Cerebellar cortex (tissue), 1 donor: ENCODE data around the gene MLLT3.
A peak's percentile ranks its signal among the peaks of the same experiment; 100 is the strongest.

Source experiments
- DNase-seq: peaks from one replicate; pipeline ENCODE4 v3.0.0-alpha.2; 2015; ENCODE audit warnings: low spot score

Gene MLLT3

GRCh38 chr9:20476912-20477521, 145.3 kb downstream of the MLLT3 start:
- DNase-seq = no peak

GRCh38 chr9:20474496-20474895, 147.8 kb downstream of the MLLT3 start:
- no peak for DNase-seq

- no peak for DNase-seq
Measured at GRCh38 chr9:20473515-20474013, 148.7 kb downstream of the MLLT3 start.

GRCh38 chr9:20472342-20473045, 149.8 kb downstream of the MLLT3 start:
- DNase-seq = no peak

- DNase-seq = no peak
Measured at GRCh38 chr9:20466328-20467008, 155.8 kb downstream of the MLLT3 start.

- no peak for DNase-seq
Measured at GRCh38 chr9:20464242-20464641, 158.1 kb downstream of the MLLT3 start.

- DNase-seq = no peak
Measured at GRCh38 chr9:20463823-20464222, 158.5 kb downstream of the MLLT3 start.

GRCh38 chr9:20462410-20462809, 159.9 kb downstream of the MLLT3 start:
- no peak for DNase-seq

GRCh38 chr9:20447291-20447690, 175.0 kb downstream of the MLLT3 start:
- DNase-seq = no peak

GRCh38 chr9:20446248-20446647, 176.1 kb downstream of the MLLT3 start:
- no peak for DNase-seq

- peak; percentile 94 for DNase-seq
Measured at GRCh38 chr9:20442461-20443319, 179.6 kb downstream of the MLLT3 start.

- DNase-seq = no peak
Measured at GRCh38 chr9:20441711-20442423, 180.4 kb downstream of the MLLT3 start.

- no peak for DNase-seq
Measured at GRCh38 chr9:20441166-20441565, 181.1 kb downstream of the MLLT3 start.

GRCh38 chr9:20437476-20437875, 184.8 kb downstream of the MLLT3 start:
- no peak for DNase-seq

- no peak for DNase-seq
Measured at GRCh38 chr9:20436476-20437195, 185.7 kb downstream of the MLLT3 start.

GRCh38 chr9:20428976-20429375, 193.3 kb downstream of the MLLT3 start:
- no peak for DNase-seq

GRCh38 chr9:20427359-20427758, 194.9 kb downstream of the MLLT3 start:
- DNase-seq = no peak

- DNase-seq = no peak
Measured at GRCh38 chr9:20426019-20426418, 196.3 kb downstream of the MLLT3 start.

GRCh38 chr9:20419533-20419932, 202.8 kb downstream of the MLLT3 start:
- DNase-seq = no peak

- no peak for DNase-seq
Measured at GRCh38 chr9:20418485-20418884, 203.8 kb downstream of the MLLT3 start.
